Large intestine (tissue), 3 donors: ENCODE results near the gene LTBP1. TPM values are rescaled to one million over a fixed set of nuclear protein-coding genes. Genes with fewer than 3 reads are reported as not detected.

ENCODE experiments used
- DNase-seq, 2 donors: peaks; one replicate each; pipeline versions ENCODE4 v3.0.0 to v3.0.0-alpha.2; 2013
- H3K27ac ChIP-seq: one replicate; pipeline ENCODE4 v1.5.1; 2013; ENCODE audit warnings: low read length
- H3K27me3 ChIP-seq: 2 replicates; pipeline ENCODE4 v1.6.1; 2013; ENCODE audit warnings: low read length; ENCODE audit not compliant: control insufficient read depth, insufficient read depth
- H3K36me3 ChIP-seq: 2 replicates; pipeline ENCODE4 v1.6.1; 2013; ENCODE audit warnings: low read length; ENCODE audit not compliant: control insufficient read depth, insufficient read depth
- H3K4me1 ChIP-seq: one replicate; pipeline ENCODE4 v1.6.1; 2013; ENCODE audit warnings: low read length; ENCODE audit not compliant: control insufficient read depth, insufficient read depth
- H3K4me3 ChIP-seq: one replicate; pipeline ENCODE4 v1.5.1; 2013; ENCODE audit warnings: low read length
- H3K9me3 ChIP-seq: one replicate; pipeline ENCODE4 v1.6.1; 2013; ENCODE audit warnings: mild to moderate bottlenecking, low read depth, low read length, moderate library complexity; ENCODE audit not compliant: control insufficient read depth
- WGBS: methylation state at CpG from one replicate; pipeline ENCODE4 v1.1.5; 2013; ENCODE audit warnings: low lambda C conversion rate; ENCODE audit not compliant: insufficient coverage; 5-methylcytosine and 5-hydroxymethylcytosine counted together
- polyA plus RNA-seq: library from polyadenylated mRNA; unstranded; fragments of 120-200 nt; gene quantifications from one replicate; pipeline ENCODE4 v1.2.1, GENCODE V29; 2013

The LTBP1 gene
- polyA plus RNA-seq, 1 donor, result 22.9 TPM

- no peaks in the 10 kb centered on the region for H3K27me3 ChIP-seq
- no peak overlapping the region for H3K27ac ChIP-seq
- H3K36me3 ChIP-seq, result no peaks in the 10 kb centered on the region
- no peak for DNase-seq
- no peaks in the 10 kb centered on the region for H3K9me3 ChIP-seq
- no CpG with 5 or more reads among the region's 3 CpGs for WGBS
- no peak overlapping the region for H3K4me3 ChIP-seq
- no peaks in the 10 kb centered on the region for H3K4me1 ChIP-seq
Observed at GRCh38 chr2:33443274-33443829, 496.6 kb downstream of the LTBP1 start.

- Histone ChIP-seq H3K4me3 (no peak overlapping the region), H3K4me1 (no peaks in the 10 kb centered on the region), H3K9me3 (no peaks in the 10 kb centered on the region), H3K27me3 (no peaks in the 10 kb centered on the region), H3K36me3 (no peaks in the 10 kb centered on the region), H3K27ac (no peak overlapping the region)
- DNase-seq, result no peak
- no CpG with 5 or more reads among the region's 2 CpGs for WGBS
Observed at GRCh38 chr2:33444967-33445366, 498.2 kb downstream of the LTBP1 start.

GRCh38 chr2:33448220-33448899, 501.6 kb downstream of the LTBP1 start:
- no peak for DNase-seq
- H3K27me3 ChIP-seq, result no peaks in the 10 kb centered on the region
- H3K4me1 ChIP-seq, result no peaks in the 10 kb centered on the region
- H3K4me3 ChIP-seq, result no peak overlapping the region
- no peaks in the 10 kb centered on the region for H3K36me3 ChIP-seq
- H3K27ac ChIP-seq, result no peak overlapping the region
- no CpG with 5 or more reads among the region's 2 CpGs for WGBS
- H3K9me3 ChIP-seq, result no peaks in the 10 kb centered on the region
